Osteoblast (primary cell): Measurements from ENCODE around the gene IGSF8. TPM values are rescaled to one million over a fixed set of nuclear protein-coding genes. Genes with fewer than 3 reads are reported as not detected.

ENCODE experiments used
- DNase-seq: peaks from one replicate; pipeline ENCODE4 v3.0.0; 2011; ENCODE audit warnings: low spot score, mixed read lengths; ENCODE audit not compliant: insufficient read length; ENCODE audit errors: missing footprints
- H2AFZ ChIP-seq: 2 replicates; pipeline ENCODE4 v1.6.0; 2011; ENCODE audit warnings: mild to moderate bottlenecking, low read length
- H3K27ac ChIP-seq: 2 replicates; pipeline ENCODE4 v1.5.1; 2011; ENCODE audit warnings: mild to moderate bottlenecking, low read depth, low read length, moderate library complexity
- H3K27me3 ChIP-seq: 2 replicates; pipeline ENCODE4 v1.6.0; 2012; ENCODE audit warnings: mild to moderate bottlenecking, control low read depth, inconsistent platforms, low read length, moderate library complexity; ENCODE audit not compliant: insufficient read depth
- H3K36me3 ChIP-seq: 2 replicates; pipeline ENCODE4 v1.5.1; 2011; ENCODE audit warnings: mild to moderate bottlenecking, low read length, control low read depth, moderate library complexity; ENCODE audit not compliant: insufficient read depth
- H3K4me1 ChIP-seq: 2 replicates; pipeline ENCODE4 v1.5.1; 2011; ENCODE audit warnings: mild to moderate bottlenecking, low read length, control low read depth, moderate library complexity; ENCODE audit not compliant: insufficient read depth
- H3K4me2 ChIP-seq: 2 replicates; pipeline ENCODE4 v1.6.0; 2011; ENCODE audit warnings: mild to moderate bottlenecking, low read length; ENCODE audit not compliant: insufficient read depth
- H3K4me3 ChIP-seq: fragments of 200-600 bp; sonication (generic); 3 replicates; pipeline ENCODE4 v1.5.1; 2012; ENCODE audit warnings: mild to moderate bottlenecking, low read length, inconsistent platforms; ENCODE audit not compliant: insufficient read depth
- H3K79me2 ChIP-seq: 2 replicates; pipeline ENCODE4 v1.6.0; 2012; ENCODE audit warnings: mild to moderate bottlenecking, low read length, control low read depth, inconsistent platforms; ENCODE audit not compliant: insufficient read depth
- H3K9me3 ChIP-seq: 2 replicates; pipeline ENCODE4 v1.5.1; 2011; ENCODE audit warnings: low read depth, low read length, control low read depth
- H4K20me1 ChIP-seq: 2 replicates; pipeline ENCODE4 v1.6.0; 2012; ENCODE audit warnings: mild to moderate bottlenecking, low read length, control low read depth; ENCODE audit not compliant: insufficient read depth
- total RNA-seq: library from RNA; depleted of rRNA; stranded (reverse); fragments of >200 nt; gene quantifications from 2 replicates; pipeline ENCODE4 v1.2.3, GENCODE V29; 2012
- TF ChIP-seq, protein P1 (sequence below): IDR thresholded peaks from 2 replicates; pipeline ENCODE4 v1.5.1; 2011; ENCODE audit warnings: mild to moderate bottlenecking, low read depth, low read length, moderate library complexity; ENCODE audit errors: extremely low read depth

IGSF8 gene
- total RNA-seq, 1 donor = 19.9 TPM

DNA sequence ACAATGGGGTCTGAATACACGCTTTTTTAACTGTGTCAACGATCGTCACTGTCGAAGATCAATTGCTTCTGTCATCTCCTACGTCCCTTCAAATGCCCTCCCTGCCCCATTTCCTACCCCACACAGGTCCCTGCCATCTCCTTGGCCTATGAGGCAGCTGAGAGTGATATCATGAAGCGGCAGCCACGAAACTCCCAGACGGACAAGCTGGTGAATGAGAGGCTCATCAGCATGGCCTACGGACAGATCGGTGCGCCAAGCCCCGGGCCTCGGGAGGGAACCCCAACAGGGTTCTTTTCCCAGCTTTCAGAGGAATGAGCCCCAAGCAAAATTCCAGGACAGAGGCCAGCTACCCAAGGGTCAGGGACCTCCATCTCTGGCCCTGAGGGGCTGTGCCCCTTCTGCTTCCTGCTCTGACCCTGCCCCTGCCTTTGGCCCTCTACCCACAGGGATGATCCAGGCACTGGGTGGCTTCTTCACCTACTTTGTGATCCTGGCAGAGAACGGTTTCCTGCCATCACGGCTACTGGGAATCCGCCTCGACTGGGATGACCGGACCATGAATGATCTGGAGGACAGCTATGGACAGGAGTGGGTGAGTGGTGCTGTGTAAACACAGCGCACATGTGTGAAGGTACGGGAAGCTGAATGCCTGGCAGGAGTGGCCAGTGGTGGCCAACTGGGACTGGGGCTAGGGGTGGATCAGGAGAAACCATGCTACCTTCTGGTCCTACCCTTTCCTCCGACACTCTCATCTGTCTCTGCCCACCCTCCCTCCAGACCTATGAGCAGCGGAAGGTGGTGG, 37.9 kb upstream of the IGSF8 start:
- H3K9me3 ChIP-seq = no peaks in the 10 kb centered on the region
- no peak overlapping the region for H3K4me3 ChIP-seq
- no peaks in the 10 kb centered on the region for H4K20me1 ChIP-seq
- H2AFZ ChIP-seq = no peak overlapping the region
- DNase-seq = no peak
- H3K27me3 ChIP-seq = peaks cover 22% of the 10 kb centered on the region
- no peak overlapping the region for H3K4me2 ChIP-seq
- no peaks in the 10 kb centered on the region for H3K79me2 ChIP-seq
- no peaks in the 10 kb centered on the region for H3K36me3 ChIP-seq
- TF ChIP-seq, protein P1, sequence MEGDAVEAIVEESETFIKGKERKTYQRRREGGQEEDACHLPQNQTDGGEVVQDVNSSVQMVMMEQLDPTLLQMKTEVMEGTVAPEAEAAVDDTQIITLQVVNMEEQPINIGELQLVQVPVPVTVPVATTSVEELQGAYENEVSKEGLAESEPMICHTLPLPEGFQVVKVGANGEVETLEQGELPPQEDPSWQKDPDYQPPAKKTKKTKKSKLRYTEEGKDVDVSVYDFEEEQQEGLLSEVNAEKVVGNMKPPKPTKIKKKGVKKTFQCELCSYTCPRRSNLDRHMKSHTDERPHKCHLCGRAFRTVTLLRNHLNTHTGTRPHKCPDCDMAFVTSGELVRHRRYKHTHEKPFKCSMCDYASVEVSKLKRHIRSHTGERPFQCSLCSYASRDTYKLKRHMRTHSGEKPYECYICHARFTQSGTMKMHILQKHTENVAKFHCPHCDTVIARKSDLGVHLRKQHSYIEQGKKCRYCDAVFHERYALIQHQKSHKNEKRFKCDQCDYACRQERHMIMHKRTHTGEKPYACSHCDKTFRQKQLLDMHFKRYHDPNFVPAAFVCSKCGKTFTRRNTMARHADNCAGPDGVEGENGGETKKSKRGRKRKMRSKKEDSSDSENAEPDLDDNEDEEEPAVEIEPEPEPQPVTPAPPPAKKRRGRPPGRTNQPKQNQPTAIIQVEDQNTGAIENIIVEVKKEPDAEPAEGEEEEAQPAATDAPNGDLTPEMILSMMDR = no peak
- H3K4me1 ChIP-seq = no peaks in the 10 kb centered on the region
- no peak overlapping the region for H3K27ac ChIP-seq

DNA sequence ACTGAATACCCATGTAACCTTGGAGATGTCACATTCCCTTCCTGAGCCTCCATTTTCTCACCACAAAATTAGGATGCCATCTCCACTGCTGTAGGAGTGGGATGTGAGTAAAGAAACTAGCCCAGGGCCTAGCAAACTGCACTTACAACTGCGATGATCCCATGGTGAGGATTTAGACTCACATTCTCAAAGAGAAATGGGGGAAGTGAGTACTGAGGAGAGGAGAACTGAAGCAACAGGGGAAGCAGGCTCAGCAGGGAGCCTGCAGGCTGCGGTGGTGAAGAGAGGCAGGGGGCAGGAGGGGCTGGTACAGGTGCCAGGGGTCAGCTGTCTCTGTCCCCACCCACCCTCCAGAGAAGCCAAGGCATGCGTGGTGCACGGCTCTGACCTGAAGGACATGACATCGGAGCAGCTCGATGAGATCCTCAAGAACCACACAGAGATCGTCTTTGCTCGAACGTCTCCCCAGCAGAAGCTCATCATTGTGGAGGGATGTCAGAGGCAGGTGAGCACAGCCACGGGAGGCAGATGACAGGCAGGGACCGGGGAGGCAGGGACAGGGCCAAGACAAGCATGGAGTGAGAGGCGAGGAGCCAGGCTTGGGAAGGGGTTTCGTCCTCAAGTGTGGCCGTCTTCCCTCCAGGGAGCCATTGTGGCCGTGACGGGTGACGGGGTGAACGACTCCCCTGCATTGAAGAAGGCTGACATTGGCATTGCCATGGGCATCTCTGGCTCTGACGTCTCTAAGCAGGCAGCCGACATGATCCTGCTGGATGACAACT, 36.6 kb upstream of the IGSF8 start:
- Histone ChIP-seq H3K27me3 (peaks cover 23% of the 10 kb centered on the region), H3K4me1 (no peaks in the 10 kb centered on the region), H3K36me3 (no peaks in the 10 kb centered on the region), H3K9me3 (no peaks in the 10 kb centered on the region), H3K27ac (no peak overlapping the region), H3K4me3 (no peak overlapping the region), H3K4me2 (no peak overlapping the region), H2AFZ (no peak overlapping the region), H4K20me1 (no peaks in the 10 kb centered on the region), H3K79me2 (no peaks in the 10 kb centered on the region)
- no peak for DNase-seq
- TF ChIP-seq, protein P1 = no peak

DNA sequence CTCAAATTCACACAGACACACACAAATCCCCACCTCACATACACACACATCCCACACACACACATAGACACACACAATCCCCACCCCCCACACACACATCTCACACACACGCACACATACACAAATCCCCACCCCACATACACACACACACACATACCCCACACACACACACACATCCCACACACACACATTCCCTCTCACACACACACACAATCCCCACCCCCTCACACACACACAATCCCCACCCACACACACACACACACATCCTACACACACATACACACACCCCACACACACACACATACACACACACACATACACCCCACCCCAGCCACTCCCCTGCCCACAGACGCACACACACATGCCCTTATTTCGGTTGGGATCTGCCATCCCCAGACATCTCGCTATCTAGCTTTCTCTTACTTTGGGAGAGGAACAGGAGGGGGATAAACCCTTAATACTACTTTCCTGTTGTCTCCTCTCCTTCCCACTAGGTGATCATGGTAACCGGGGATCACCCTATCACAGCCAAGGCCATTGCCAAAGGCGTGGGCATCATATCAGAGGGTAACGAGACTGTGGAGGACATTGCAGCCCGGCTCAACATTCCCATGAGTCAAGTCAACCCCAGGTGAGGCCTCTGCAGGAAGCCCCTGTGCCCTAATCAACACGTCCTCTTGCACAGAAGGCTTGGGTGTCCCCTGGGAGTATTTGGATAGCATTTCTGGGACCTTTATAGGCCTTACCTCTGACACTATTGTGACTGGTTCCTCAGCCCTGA, 35.8 kb upstream of the IGSF8 start:
- no peak for DNase-seq
- no peak overlapping the region for H3K4me2 ChIP-seq
- no peak overlapping the region for H3K27ac ChIP-seq
- TF ChIP-seq, protein P1 = no peak
- peaks cover 20% of the 10 kb centered on the region for H3K27me3 ChIP-seq
- no peaks in the 10 kb centered on the region for H3K36me3 ChIP-seq
- no peak overlapping the region for H2AFZ ChIP-seq
- H4K20me1 ChIP-seq = no peaks in the 10 kb centered on the region
- H3K79me2 ChIP-seq = no peaks in the 10 kb centered on the region
- H3K9me3 ChIP-seq = no peaks in the 10 kb centered on the region
- H3K4me3 ChIP-seq = no peak overlapping the region
- H3K4me1 ChIP-seq = peaks cover 1% of the 10 kb centered on the region
